ENCODE data around the gene TBCE. TPM values are rescaled to one million over a fixed set of nuclear protein-coding genes. Genes with fewer than 3 reads are reported as not detected.

The TBCE gene
- total and polyA plus RNA-seq, 9 of the 15 experiments (the other 6 are each of a cell fraction or from before 2014, with no cell fraction given) = 52.6 to 92.1 (median 82.1) TPM

DNA sequence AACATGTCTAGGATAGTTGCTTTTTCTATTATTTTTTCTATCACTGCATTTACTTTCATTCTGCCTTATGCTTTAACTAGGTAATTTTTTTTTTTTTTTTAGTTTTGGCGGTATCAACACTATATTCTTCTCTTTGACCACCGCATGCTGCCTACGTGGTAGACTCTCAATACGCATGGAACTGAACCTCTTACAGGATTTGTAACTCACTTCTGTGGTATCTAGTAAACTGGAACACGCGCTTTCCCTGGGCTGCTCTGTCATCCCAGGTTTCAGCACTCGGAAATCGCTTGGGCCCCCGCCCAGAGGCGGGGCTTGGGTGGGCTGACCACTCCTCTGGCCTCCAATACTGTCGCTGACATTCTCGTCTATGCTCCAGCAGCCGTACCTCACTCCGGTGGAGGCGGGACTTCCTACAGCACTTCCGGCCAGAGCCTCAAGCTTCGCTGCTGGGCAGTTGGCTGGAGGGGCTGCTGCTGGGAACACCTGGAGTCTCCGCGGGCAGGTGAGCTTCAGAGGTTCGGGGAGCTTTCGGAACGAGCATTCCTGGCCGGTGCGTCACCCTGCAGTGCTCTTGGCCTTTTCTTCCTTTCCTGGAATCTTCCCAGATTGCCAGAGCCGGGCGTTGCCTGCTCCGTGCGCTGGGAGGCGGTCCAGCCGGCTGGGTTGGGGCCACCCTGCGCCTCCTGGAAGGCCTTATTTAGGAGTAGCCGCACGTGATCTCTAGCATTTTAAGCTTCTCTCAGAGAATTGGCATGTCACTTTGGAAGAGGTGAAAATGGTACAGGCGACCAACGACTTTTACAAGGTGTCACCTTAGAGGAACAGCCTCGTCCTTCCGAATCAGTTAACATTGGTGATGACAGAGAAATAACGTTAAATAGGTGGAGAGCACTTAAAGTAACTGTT, at the start of gene TBCE (continued):
- TF ChIP-seq, protein P1, sequence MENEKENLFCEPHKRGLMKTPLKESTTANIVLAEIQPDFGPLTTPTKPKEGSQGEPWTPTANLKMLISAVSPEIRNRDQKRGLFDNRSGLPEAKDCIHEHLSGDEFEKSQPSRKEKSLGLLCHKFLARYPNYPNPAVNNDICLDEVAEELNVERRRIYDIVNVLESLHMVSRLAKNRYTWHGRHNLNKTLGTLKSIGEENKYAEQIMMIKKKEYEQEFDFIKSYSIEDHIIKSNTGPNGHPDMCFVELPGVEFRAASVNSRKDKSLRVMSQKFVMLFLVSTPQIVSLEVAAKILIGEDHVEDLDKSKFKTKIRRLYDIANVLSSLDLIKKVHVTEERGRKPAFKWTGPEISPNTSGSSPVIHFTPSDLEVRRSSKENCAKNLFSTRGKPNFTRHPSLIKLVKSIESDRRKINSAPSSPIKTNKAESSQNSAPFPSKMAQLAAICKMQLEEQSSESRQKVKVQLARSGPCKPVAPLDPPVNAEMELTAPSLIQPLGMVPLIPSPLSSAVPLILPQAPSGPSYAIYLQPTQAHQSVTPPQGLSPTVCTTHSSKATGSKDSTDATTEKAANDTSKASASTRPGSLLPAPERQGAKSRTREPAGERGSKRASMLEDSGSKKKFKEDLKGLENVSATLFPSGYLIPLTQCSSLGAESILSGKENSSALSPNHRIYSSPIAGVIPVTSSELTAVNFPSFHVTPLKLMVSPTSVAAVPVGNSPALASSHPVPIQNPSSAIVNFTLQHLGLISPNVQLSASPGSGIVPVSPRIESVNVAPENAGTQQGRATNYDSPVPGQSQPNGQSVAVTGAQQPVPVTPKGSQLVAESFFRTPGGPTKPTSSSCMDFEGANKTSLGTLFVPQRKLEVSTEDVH (IDR thresholded peaks at IDR 0.05; ENCODE audit: low read depth, partially characterized antibody) = peak; percentile 13
- TF ChIP-seq ZNF165 (CRISPR knock-in tag; IDR thresholded peaks at IDR 0.05; ENCODE audit: borderline replicate concordance) (0 out of 2 replicates have a peak, but pooled peaks have one; percentile 44), POLR3G (IDR thresholded peaks at IDR 0.05; ENCODE audit: extremely low read depth, insufficient read length, insufficient replicate concordance) (no peak), ZNF77 (CRISPR knock-in tag; IDR thresholded peaks at IDR 0.05) (no peak), TCFL5 (CRISPR knock-in tag; conservative IDR thresholded peaks at IDR 0.05) (no peak), PCBP1 (IDR thresholded peaks at IDR 0.05; ENCODE audit: low read depth, low read length, poor library complexity, severe bottlenecking) (no peak), PURB (CRISPR knock-in tag; IDR thresholded peaks at IDR 0.05; ENCODE audit: low read depth) (no peak), ZNF175 (CRISPR knock-in tag; IDR thresholded peaks at IDR 0.05; ENCODE audit: low read depth) (no peak), KLF16 (IDR thresholded peaks at IDR 0.05) (no peak), ZC3H8 (IDR thresholded peaks at IDR 0.05) (no peak), ZNF696 (CRISPR knock-in tag; conservative IDR thresholded peaks at IDR 0.05) (no peak), ZNF354B (CRISPR knock-in tag; IDR thresholded peaks at IDR 0.05) (no peak), KDM4B (IDR thresholded peaks at IDR 0.05; ENCODE audit: borderline replicate concordance in 2 of 2, low read depth in 1 of 2) (no peak)
- TF ChIP-seq, protein P2, sequence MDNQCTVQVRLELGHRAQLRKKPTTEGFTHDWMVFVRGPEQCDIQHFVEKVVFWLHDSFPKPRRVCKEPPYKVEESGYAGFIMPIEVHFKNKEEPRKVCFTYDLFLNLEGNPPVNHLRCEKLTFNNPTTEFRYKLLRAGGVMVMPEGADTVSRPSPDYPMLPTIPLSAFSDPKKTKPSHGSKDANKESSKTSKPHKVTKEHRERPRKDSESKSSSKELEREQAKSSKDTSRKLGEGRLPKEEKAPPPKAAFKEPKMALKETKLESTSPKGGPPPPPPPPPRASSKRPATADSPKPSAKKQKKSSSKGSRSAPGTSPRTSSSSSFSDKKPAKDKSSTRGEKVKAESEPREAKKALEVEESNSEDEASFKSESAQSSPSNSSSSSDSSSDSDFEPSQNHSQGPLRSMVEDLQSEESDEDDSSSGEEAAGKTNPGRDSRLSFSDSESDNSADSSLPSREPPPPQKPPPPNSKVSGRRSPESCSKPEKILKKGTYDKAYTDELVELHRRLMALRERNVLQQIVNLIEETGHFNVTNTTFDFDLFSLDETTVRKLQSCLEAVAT (IDR thresholded peaks at IDR 0.05) = peak; percentile 47 to 94; a peak in 3 of 4 replicates
- TF ChIP-seq, protein P3, sequence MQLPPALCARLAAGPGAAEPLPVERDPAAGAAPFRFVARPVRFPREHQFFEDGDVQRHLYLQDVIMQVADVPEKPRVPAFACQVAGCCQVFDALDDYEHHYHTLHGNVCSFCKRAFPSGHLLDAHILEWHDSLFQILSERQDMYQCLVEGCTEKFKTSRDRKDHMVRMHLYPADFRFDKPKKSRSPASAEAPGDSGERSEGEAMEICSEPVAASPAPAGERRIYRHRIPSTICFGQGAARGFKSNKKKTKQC (CRISPR knock-in tag; IDR thresholded peaks at IDR 0.05) = peak; percentile 51; the same call in 1 of the 2 replicates
- TF ChIP-seq, protein P4, sequence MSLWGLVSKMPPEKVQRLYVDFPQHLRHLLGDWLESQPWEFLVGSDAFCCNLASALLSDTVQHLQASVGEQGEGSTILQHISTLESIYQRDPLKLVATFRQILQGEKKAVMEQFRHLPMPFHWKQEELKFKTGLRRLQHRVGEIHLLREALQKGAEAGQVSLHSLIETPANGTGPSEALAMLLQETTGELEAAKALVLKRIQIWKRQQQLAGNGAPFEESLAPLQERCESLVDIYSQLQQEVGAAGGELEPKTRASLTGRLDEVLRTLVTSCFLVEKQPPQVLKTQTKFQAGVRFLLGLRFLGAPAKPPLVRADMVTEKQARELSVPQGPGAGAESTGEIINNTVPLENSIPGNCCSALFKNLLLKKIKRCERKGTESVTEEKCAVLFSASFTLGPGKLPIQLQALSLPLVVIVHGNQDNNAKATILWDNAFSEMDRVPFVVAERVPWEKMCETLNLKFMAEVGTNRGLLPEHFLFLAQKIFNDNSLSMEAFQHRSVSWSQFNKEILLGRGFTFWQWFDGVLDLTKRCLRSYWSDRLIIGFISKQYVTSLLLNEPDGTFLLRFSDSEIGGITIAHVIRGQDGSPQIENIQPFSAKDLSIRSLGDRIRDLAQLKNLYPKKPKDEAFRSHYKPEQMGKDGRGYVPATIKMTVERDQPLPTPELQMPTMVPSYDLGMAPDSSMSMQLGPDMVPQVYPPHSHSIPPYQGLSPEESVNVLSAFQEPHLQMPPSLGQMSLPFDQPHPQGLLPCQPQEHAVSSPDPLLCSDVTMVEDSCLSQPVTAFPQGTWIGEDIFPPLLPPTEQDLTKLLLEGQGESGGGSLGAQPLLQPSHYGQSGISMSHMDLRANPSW (CRISPR knock-in tag; IDR thresholded peaks at IDR 0.05) = no peak
- TF ChIP-seq, protein P5, sequence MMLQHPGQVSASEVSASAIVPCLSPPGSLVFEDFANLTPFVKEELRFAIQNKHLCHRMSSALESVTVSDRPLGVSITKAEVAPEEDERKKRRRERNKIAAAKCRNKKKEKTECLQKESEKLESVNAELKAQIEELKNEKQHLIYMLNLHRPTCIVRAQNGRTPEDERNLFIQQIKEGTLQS (IDR thresholded peaks at IDR 0.05) = peak; percentile 61
- TF ChIP-seq, protein P5 (CRISPR knock-in tag; conservative IDR thresholded peaks at IDR 0.05) = peak; percentile 41
